ENCODE results near the gene GALNT2.

The GALNT2 gene

DNA sequence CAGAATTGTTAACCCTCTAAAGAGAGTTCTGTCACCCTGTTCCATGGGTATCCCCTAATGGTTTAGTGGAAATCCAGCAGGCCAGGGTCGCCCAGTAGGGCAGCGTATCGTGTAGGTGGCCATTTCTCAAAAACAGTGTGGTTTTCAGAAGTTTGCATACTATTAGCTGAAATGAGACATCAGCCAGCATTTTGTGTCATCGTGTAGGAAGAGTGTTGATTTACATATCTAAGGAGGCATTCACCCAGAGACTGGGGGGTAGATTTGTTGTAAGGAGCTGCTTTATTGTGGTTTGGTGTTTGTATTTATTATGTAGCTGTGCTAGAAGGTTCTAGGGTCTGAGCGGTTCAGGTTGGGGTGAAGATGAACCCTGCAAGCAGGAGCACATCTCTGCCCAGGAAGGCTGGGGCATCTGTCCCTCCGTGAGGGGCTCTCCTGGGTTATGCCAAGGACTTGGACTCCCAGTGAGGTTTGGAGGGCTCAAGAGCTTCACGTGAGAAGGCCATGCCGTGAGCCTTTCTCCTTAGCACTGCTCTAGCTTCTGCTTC, 184.7 kb downstream of the GALNT2 start:
- no peak for TF ChIP-seq ZNF274 (IDR thresholded peaks at IDR 0.05; ENCODE audit: low read depth, low read length)

DNA sequence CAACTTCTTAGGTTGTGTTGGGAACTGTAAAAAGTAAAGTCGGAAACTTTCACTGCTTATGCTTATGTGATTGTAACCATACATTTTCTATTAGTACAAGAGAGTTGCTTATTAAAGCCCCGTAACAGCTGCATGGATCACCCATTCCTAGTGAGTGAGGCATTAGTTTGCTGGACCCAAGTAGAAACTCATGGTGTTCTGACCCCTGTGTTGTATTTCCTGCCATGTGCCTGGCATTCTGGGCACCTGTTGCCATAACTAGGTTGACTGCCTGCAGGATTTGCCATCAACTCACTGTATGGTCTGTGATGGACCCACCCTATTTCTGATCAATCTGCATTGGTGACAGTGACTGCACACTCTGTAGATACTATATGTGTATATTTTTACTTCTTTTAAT, 186.1 kb downstream of the GALNT2 start:
- no peak for TF ChIP-seq ZNF274 (IDR thresholded peaks at IDR 0.05; ENCODE audit: low read depth, low read length)
- no peak overlapping the region for H3K4me3 ChIP-seq (ENCODE audit: low read length)

More for the DNA sequence above, 184.7 kb downstream of the GALNT2 start:
- H3K4me3 ChIP-seq (ENCODE audit: low read length) = no peak overlapping the region

DNA sequence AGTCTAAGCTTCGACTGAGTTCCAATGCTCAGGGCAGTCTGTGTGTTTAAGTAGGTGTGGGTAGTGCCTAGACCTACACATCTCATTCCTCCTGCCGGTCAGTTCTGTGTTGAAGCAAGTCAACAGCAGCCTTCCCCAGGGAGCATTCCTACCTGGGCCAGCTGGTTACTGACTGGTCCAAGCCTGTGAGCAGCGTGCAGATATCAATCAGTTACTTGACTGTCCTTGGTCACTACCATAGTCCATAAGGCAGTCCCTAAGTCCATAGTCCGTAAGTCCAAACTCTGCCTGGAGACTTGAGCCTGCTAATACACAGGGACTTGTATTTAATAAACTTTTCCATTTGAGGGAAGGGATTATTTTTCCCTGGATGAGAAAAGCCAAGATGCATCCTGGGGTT, 187.2 kb downstream of the GALNT2 start:
- H3K4me3 ChIP-seq (ENCODE audit: low read length) = no peak overlapping the region
- TF ChIP-seq ZNF274 (IDR thresholded peaks at IDR 0.05; ENCODE audit: low read depth, low read length) = no peak

DNA sequence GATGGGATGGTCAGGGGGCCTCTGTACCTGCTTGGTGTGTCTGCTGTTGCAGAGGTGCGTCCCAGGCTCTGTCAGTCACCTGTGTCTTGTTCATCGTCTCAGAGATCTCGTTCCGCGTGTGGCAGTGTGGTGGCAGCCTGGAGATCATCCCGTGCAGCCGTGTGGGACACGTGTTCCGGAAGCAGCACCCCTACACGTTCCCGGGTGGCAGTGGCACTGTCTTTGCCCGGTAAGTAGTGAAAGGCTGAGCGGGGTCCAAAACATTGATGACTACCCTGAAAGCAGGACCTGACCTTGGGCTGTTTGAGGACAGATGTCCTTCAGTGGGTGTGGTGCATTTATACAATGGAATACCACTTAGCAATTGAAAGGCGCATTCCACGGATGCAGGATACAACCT, 188.1 kb downstream of the GALNT2 start:
- H3K4me3 ChIP-seq (ENCODE audit: low read length) = no peak overlapping the region
- no peak for TF ChIP-seq ZNF274 (IDR thresholded peaks at IDR 0.05; ENCODE audit: low read depth, low read length)

DNA sequence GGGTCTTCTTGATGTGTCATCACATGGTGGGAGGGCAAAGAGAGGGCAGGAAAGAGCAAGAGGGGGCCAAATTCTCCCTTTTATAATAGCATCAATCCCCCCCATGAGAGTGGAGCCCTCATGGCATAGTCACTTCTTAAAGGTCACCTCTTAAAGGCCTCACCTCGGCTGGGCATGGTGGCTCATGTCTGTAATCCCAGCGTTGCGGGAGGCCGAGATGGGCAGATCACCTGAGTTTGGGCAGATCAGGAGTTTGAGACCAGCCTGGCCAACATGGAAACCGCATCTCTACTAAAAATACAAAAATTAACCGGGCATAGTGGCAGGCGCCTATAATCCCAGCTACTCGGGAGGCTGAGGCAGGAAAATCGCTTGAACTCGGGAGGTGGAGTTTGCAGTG, 189.0 kb downstream of the GALNT2 start:
- no peak overlapping the region for H3K4me3 ChIP-seq (ENCODE audit: low read length)
- TF ChIP-seq ZNF274 (IDR thresholded peaks at IDR 0.05; ENCODE audit: low read depth, low read length) = no peak

DNA sequence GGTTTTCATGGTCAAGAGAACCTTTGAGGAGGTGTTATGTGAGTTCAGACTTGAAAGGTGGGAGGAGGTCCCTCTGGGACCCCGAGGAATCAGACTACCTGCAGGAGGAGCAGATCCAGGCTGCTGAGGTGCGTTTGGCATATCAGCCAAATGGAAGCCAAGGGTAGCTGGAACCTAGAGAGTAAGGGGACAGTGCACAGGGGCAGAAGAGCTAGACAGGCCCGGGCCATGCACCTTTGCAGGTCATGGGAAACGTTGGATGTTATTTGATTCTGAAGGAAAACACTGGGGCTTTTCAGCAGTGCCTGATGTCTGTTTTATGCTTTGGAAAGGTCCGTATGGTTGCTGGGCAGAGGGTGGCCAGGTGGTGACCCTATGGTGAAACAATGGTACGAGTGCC, 189.9 kb downstream of the GALNT2 start:
- TF ChIP-seq ZNF274 (IDR thresholded peaks at IDR 0.05; ENCODE audit: low read depth, low read length) = no peak

DNA sequence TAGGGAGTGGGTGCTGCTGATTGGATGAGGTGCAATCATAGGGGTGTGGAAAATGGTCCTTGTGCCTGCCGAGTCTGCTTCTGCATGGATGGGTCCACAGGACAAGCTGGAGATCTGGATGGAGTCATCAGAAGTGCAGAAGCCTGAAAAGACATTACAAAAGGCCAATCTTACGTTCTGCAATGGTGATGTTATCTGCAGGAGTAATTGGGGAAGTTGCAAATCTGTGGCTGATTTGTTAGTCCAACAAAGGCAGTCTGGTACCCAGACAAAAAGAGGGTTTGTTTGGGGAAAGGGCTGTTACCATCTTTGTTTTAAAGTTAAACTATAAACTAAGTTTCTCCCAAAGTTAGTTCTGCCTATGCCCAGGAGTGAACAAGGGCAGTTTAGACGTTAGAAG, 192.6 kb downstream of the GALNT2 start:
- no peak overlapping the region for H3K4me3 ChIP-seq (ENCODE audit: low read length)
- no peak for TF ChIP-seq ZNF274 (IDR thresholded peaks at IDR 0.05; ENCODE audit: low read depth, low read length)

More for the DNA sequence above, 189.9 kb downstream of the GALNT2 start:
- H3K4me3 ChIP-seq (ENCODE audit: low read length) = no peak overlapping the region

DNA sequence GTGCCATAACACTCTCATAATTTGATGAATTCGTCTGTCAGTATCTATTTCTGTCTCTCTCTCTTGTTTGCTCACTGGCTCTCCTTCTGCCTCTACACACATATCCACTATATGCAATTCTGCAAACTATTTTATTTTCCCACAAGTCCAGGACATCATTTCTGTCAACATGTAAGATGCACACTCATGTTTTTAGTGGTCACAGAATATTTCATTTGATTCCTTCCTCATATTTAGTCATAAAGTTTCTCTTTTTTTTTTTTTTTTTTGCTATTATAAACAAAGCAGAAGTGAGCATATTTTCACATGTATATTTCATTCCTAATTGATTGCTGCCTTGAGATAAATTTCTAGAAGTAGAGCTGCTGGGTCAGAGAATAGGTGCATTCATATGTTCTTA, 193.8 kb downstream of the GALNT2 start:
- no peak overlapping the region for H3K4me3 ChIP-seq (ENCODE audit: low read length)
- no peak for TF ChIP-seq ZNF274 (IDR thresholded peaks at IDR 0.05; ENCODE audit: low read depth, low read length)

DNA sequence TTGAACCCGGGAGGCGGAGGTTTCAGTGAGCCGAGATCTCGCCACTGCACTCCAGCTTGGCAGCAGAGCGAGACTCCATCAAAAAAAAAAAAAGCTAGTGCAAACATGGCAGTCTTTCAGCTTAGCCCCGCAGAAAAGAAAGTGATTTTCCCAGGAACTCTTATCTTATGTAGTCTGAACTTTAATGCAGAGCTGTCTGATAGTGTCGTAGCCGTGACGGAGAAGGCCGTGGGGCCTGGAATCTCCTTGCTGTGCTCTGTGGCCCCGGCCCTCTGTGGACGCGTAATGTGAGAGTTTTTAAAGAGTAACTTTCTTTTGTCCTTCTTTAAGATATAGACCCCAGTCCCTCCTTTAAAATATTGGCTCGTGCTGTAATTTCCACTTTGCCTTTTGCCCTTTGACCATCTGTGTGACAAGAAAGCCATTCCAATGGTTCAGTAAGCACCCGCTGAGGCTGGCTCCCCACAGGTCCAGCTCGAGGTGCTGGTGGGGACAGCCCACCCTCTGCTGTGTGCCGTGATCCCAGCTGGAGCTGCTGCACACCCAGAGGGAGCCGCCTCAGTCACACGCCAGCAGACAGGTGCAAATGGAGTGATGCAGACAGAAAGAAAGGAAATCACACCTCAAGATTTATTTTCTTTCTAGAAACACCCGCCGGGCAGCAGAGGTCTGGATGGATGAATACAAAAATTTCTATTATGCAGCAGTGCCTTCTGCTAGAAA, 195.1 kb downstream of the GALNT2 start:
- no peak overlapping the region for H3K4me3 ChIP-seq (ENCODE audit: low read length)
- TF ChIP-seq ZNF274 (IDR thresholded peaks at IDR 0.05; ENCODE audit: low read depth, low read length) = no peak

DNA sequence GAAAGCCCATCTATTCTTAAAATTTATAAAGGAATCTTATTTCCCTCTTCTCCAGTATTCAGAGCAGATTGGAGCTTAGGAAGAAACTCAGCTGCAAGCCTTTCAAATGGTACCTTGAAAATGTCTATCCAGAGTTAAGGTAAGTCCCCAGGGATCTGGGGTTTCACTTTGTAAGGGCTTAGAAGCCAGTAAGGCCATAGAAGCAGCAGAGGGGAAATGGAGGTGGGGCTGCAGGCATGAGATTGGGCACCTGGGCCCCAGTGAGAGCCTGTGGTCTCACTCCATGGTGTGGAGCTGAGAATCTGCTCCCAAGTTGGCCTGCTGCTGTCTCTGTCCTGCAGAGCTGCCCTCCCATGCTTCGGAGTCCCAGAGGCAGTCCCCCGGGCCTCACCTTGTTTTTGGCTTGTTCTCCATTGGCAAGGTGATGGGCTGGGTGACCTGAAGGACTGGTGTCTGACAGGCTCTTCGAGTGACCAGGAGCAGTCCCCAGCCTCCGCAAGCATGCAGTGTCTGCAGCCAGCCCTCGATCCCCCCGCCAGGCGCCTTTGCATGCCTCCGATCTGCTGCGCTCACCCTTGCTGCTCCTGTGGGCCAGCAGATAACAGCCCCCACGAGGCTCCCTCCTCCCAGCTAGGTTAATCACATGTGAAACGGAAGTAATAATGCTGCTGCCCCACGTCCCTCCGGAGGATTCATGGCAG, 196.0 kb downstream of the GALNT2 start:
- no peak for TF ChIP-seq ZNF274 (IDR thresholded peaks at IDR 0.05; ENCODE audit: low read depth, low read length)
- no peak overlapping the region for H3K4me3 ChIP-seq (ENCODE audit: low read length)

DNA sequence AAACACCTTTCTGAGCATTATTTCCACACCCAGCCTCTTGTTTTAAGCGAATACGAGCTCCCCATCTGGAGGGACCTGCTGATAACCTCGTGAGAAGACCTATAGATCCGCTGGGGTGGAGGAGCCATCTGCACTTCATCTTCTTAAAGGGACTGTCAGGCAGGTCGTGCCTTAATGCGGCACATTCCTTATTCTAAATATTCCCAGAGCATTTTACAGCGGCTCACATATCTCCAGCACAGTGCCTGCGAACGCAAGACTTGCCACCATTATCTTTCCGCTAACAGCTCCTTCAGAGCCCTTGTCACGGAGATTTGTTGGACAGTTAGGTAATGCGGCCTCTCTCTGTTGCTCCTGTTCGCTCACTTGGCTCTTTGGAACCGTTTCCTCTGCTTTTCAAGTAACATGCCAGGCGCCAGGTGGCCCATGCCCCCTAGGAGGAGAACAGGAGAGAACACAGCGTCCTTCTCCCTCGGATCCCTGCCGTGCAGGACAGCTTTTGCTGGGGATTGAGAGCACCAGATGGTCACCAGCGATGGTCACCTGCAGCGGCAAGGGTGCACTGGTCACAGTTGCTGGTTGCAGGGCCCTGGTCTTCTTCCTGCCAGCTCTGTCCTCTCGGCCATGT, 196.6 kb downstream of the GALNT2 start:
- no peak for TF ChIP-seq ZNF274 (IDR thresholded peaks at IDR 0.05; ENCODE audit: low read depth, low read length)
- no peak overlapping the region for H3K4me3 ChIP-seq (ENCODE audit: low read length)

DNA sequence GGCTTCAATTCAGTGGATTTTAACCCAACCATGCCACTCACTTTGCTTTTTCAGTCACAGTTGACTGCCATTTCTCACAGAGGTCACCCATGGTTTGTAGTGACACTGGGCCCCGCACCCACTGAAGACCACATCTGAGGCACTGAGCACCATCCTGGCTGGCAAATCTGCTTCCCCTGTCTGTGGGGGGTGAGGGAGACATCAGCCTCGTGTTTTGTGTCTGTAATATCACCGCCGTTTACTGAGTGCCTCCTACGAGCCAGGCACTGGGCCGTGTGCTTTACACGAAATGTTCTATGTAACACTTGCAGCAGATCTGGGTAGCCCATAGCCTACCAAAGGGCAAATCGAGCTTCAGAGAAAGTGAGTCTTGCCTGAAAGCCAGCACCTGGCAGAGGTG, 197.3 kb downstream of the GALNT2 start:
- TF ChIP-seq ZNF274 (IDR thresholded peaks at IDR 0.05; ENCODE audit: low read depth, low read length) = no peak
- no peak overlapping the region for H3K4me3 ChIP-seq (ENCODE audit: low read length)

DNA sequence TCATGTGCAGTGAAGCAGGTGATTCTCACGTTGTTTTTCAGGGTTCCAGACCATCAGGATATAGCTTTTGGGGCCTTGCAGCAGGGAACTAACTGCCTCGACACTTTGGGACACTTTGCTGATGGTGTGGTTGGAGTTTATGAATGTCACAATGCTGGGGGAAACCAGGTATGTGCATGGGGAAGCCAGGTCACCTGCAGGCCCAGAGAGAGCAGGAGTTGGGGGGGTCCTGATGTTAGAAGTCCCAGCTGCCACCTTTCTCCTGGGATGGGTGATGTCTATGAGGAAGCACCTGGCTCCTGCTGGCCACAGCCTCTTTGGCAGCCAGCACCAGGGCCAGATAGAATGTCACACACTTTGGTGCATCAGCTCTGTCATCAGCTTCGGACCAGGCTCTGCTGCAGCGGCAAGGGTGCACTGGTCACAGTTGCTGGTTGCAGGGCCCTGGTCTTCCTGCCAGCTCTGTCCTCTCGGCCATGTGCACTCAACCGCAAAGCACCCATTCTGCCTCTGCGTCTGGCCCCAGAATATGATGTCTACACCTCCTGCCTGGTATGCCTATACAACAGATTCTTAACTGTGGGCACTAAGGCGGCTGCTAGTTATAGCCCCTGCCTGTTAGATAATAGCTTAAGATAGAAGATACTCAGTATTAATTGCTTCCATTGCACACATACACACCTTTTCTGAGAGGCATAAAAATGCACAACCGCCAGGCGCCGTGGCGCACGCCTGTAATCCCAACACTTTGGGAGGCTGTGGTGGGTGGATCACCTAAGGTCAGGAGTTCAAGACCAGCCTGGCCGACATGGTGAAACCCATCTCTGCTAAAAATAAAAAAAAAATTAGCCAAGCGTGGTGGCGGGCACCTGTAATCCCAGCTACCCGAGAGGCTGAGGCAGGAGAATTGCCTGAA, 198.4 kb downstream of the GALNT2 start:
- no peak for TF ChIP-seq ZNF274 (IDR thresholded peaks at IDR 0.05; ENCODE audit: low read depth, low read length)
- no peak overlapping the region for H3K4me3 ChIP-seq (ENCODE audit: low read length)

DNA sequence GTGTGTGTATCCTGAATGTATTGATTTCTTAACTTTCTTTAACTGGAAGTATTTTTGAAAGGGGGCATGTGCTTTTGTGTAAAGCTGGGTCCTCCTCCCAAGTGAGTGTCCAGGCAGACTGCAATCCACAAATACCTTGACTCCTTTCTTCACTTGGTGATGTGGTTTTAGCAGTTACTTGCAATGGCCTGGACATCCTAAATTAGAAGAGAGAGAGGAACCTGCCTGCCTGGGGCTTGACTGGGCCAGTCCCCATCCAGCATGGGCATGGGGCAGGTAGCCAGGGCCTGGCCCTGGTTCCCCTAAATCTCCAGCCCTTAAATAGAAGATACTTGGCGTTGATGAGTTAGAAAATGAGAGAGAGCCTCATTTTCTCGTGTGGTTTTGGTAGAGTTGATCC, 199.4 kb downstream of the GALNT2 start:
- TF ChIP-seq ZNF274 (IDR thresholded peaks at IDR 0.05; ENCODE audit: low read depth, low read length) = no peak
- no peak overlapping the region for H3K4me3 ChIP-seq (ENCODE audit: low read length)

Measured in GM08714 (cell line).